ENCODE results near the gene CHI3L2. TPM values are rescaled to one million over a fixed set of nuclear protein-coding genes. Genes with fewer than 3 reads are reported as not detected.
"Not testable (repeated sequence)": the region's sequence is repeated elsewhere in the genome, so short reads cannot be mapped to it uniquely, and the experiment has no call there.

CHI3L2 gene
- total RNA-seq, 1 experiment from 2014 or later, result 0.77 TPM

DNA sequence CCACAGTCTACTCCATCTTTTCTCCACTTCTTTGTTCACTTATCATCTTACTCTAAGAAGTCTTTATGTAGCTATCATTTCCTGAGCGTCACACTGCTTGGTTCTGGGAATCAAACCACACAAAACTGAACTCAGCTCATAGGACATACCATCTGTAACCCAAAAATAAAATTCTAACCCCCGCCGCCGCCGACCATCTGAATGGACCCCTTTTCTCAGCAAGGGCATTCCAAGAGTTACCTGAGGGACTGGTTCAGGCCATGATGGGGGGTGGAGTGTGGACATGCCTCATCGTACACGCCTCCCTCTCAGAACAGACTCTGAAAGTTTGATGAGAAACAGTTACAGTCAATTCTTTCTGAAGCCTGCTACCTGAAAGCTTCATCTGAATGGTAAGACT, 12.6 kb upstream of the CHI3L2 start:
- H3K4me3 ChIP-seq (ENCODE audit: low read depth in 2 of 2, low read length in 2 of 2), result no peak overlapping the region
- no TSS peak for BruUV-seq (replicated peaks)
- in situ Hi-C loops (cut with HindIII; ENCODE audit: low pct_unique_long_range_greater_than_20kb, low sequenced_read_pairs) (no loop called here), intact Hi-C loops (cut with micrococcal nuclease; ENCODE audit: unreplicated experiment) (no loop called here)
- H3K36me3 ChIP-seq (ENCODE audit: control insufficient read depth, insufficient read depth, low read length), result no peaks in the 10 kb centered on the region
- no peaks in the 10 kb centered on the region for H3K4me1 ChIP-seq (ENCODE audit: control insufficient read depth, insufficient read depth, low read length)
- ChIA-PET CTCF (no interaction called here), POLR2A (no interaction called here)
- no peak overlapping the region for H3K27ac ChIP-seq (ENCODE audit: low read length)
- no peaks in the 10 kb centered on the region for H3K27me3 ChIP-seq (ENCODE audit: control insufficient read depth, insufficient read depth, low read length)
- no peaks in the 10 kb centered on the region for H3K9me3 ChIP-seq (ENCODE audit: control insufficient read depth, insufficient read depth, low read depth, low read length)
- ATAC-seq (no peak), DNase-seq (ENCODE audit: low read depth, low spot score) (no peak)
- TF ChIP-seq, protein P1, sequence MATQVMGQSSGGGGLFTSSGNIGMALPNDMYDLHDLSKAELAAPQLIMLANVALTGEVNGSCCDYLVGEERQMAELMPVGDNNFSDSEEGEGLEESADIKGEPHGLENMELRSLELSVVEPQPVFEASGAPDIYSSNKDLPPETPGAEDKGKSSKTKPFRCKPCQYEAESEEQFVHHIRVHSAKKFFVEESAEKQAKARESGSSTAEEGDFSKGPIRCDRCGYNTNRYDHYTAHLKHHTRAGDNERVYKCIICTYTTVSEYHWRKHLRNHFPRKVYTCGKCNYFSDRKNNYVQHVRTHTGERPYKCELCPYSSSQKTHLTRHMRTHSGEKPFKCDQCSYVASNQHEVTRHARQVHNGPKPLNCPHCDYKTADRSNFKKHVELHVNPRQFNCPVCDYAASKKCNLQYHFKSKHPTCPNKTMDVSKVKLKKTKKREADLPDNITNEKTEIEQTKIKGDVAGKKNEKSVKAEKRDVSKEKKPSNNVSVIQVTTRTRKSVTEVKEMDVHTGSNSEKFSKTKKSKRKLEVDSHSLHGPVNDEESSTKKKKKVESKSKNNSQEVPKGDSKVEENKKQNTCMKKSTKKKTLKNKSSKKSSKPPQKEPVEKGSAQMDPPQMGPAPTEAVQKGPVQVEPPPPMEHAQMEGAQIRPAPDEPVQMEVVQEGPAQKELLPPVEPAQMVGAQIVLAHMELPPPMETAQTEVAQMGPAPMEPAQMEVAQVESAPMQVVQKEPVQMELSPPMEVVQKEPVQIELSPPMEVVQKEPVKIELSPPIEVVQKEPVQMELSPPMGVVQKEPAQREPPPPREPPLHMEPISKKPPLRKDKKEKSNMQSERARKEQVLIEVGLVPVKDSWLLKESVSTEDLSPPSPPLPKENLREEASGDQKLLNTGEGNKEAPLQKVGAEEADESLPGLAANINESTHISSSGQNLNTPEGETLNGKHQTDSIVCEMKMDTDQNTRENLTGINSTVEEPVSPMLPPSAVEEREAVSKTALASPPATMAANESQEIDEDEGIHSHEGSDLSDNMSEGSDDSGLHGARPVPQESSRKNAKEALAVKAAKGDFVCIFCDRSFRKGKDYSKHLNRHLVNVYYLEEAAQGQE (IDR thresholded peaks at IDR 0.05; ENCODE audit: insufficient read depth in 1 of 2, low read depth in 2 of 2, low read length in 1 of 2), result no peak
- TF ChIP-seq POLR2AphosphoS5 (IDR thresholded peaks at IDR 0.05; ENCODE audit: low read depth, low read length), result no peak
- no peak for TF ChIP-seq SIN3A (IDR thresholded peaks at IDR 0.05; ENCODE audit: borderline replicate concordance, insufficient read depth, low read depth, low read length)
- TF ChIP-seq, protein P2, sequence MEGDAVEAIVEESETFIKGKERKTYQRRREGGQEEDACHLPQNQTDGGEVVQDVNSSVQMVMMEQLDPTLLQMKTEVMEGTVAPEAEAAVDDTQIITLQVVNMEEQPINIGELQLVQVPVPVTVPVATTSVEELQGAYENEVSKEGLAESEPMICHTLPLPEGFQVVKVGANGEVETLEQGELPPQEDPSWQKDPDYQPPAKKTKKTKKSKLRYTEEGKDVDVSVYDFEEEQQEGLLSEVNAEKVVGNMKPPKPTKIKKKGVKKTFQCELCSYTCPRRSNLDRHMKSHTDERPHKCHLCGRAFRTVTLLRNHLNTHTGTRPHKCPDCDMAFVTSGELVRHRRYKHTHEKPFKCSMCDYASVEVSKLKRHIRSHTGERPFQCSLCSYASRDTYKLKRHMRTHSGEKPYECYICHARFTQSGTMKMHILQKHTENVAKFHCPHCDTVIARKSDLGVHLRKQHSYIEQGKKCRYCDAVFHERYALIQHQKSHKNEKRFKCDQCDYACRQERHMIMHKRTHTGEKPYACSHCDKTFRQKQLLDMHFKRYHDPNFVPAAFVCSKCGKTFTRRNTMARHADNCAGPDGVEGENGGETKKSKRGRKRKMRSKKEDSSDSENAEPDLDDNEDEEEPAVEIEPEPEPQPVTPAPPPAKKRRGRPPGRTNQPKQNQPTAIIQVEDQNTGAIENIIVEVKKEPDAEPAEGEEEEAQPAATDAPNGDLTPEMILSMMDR (IDR thresholded peaks at IDR 0.05), result no peak
- no peak for TF ChIP-seq TCF7L2 (IDR thresholded peaks at IDR 0.05; ENCODE audit: low read depth, low read length)

DNA sequence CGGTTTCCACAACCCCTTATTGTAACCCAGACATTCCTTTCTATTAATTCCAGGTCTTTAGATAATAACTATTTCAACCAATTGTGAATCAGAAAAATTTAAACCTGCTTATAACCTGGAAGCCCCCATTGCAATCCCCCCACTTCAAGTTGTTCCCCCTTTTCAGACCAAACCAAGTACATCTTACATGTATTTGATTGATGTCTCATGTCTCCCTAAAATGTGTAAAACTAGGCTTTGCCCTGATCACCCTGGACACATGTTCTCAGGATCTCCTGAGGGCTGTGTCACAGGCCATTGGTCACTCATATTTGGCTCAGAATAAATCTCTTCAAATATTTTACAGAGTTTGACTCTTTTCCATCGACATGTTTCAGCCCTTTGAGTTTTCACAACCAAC, 12.2 kb upstream of the CHI3L2 start:
- H3K4me1 ChIP-seq (ENCODE audit: control insufficient read depth, insufficient read depth, low read length); H3K27ac ChIP-seq (ENCODE audit: low read length); DNase-seq (ENCODE audit: low read depth, low spot score); H3K36me3 ChIP-seq (ENCODE audit: control insufficient read depth, insufficient read depth, low read length); H3K4me3 ChIP-seq (ENCODE audit: low read depth in 2 of 2, low read length in 2 of 2); in situ Hi-C loops (cut with HindIII; ENCODE audit: low pct_unique_long_range_greater_than_20kb, low sequenced_read_pairs); POLR2A ChIA-PET; BruUV-seq (replicated peaks); intact Hi-C loops (cut with micrococcal nuclease; ENCODE audit: unreplicated experiment); CTCF ChIA-PET; ATAC-seq; H3K27me3 ChIP-seq (ENCODE audit: control insufficient read depth, insufficient read depth, low read length); H3K9me3 ChIP-seq (ENCODE audit: control insufficient read depth, insufficient read depth, low read depth, low read length): not testable (repeated sequence)

DNA sequence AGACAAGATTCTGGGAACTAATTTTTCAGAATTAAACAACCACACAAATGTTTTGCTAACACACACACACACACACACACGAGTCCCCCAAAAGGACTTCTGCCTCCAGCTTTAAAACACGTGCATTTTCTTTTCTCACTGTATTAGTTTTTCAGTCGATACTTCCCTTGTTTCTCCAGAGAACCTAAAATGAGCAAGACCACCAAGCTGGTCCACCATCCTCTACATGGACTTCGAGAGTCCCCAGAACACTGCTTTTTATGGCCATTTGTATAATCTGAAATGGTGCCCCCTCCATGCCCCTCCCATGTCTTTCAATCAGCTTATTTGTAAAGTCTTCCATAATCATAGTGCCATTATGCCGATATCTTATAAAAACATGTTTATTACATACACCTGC, 10.8 kb upstream of the CHI3L2 start:
- ChIA-PET POLR2A (no interaction called here), CTCF (no interaction called here)
- H3K4me3 ChIP-seq (ENCODE audit: low read depth in 2 of 2, low read length in 2 of 2), result no peak overlapping the region
- ATAC-seq (no peak), DNase-seq (ENCODE audit: low read depth, low spot score) (no peak)
- BruUV-seq (replicated peaks), result no TSS peak
- H3K9me3 ChIP-seq (ENCODE audit: control insufficient read depth, insufficient read depth, low read depth, low read length), result no peaks in the 10 kb centered on the region
- intact Hi-C loops (cut with micrococcal nuclease; ENCODE audit: unreplicated experiment) (no loop called here), in situ Hi-C loops (cut with HindIII; ENCODE audit: low pct_unique_long_range_greater_than_20kb, low sequenced_read_pairs) (no loop called here)
- TF ChIP-seq, protein P1 (IDR thresholded peaks at IDR 0.05; ENCODE audit: insufficient read depth in 1 of 2, low read depth in 2 of 2, low read length in 1 of 2), result no peak
- TF ChIP-seq POLR2AphosphoS5 (IDR thresholded peaks at IDR 0.05; ENCODE audit: low read depth, low read length) (no peak), SIN3A (IDR thresholded peaks at IDR 0.05; ENCODE audit: borderline replicate concordance, insufficient read depth, low read depth, low read length) (no peak), TCF7L2 (IDR thresholded peaks at IDR 0.05; ENCODE audit: low read depth, low read length) (no peak)
- TF ChIP-seq, protein P2 (IDR thresholded peaks at IDR 0.05), result no peak
- H3K4me1 ChIP-seq (ENCODE audit: control insufficient read depth, insufficient read depth, low read length), result no peaks in the 10 kb centered on the region
- H3K27me3 ChIP-seq (ENCODE audit: control insufficient read depth, insufficient read depth, low read length), result no peaks in the 10 kb centered on the region
- H3K36me3 ChIP-seq (ENCODE audit: control insufficient read depth, insufficient read depth, low read length), result no peaks in the 10 kb centered on the region
- no peak overlapping the region for H3K27ac ChIP-seq (ENCODE audit: low read length)

Measured in Panc1 (cell line).